ENCODE data around the gene BCL2L13. TPM values are rescaled to one million over a fixed set of nuclear protein-coding genes. Genes with fewer than 3 reads are reported as not detected.
A peak's percentile ranks its signal among the peaks of the same experiment; 100 is the strongest.

Gene BCL2L13
- total RNA-seq = 39.9 TPM

GRCh38 chr22:17638432-17639246 is at the start of gene BCL2L13:
Gene BCL2L13, plus strand, starts transcription at chr22:17638757. Its CDS starts 16,955 bp downstream, at chr22:17655712.
- intact Hi-C loops (cut with DNase I) = no loop called here
- peak; percentile 99 for ATAC-seq
- DNase-seq (ENCODE audit: low spot score) = peak; percentile 94

GRCh38 chr22:17589810-17590375 is 48.7 kb upstream of the BCL2L13 start:
- DNase-seq (ENCODE audit: low spot score) (no peak), ATAC-seq (no peak)
- intact Hi-C loops (cut with DNase I) = no loop called here

GRCh38 chr22:17590586-17590985 is 48.0 kb upstream of the BCL2L13 start:
- DNase-seq (ENCODE audit: low spot score) = no peak
- intact Hi-C loops (cut with DNase I) = no loop called here
- ATAC-seq = no peak

- intact Hi-C loops (cut with DNase I) = no loop called here
- no peak for ATAC-seq
- no peak for DNase-seq (ENCODE audit: low spot score)
Observed at GRCh38 chr22:17592201-17592600, 46.4 kb upstream of the BCL2L13 start.

- DNase-seq (ENCODE audit: low spot score) (no peak), ATAC-seq (no peak)
- intact Hi-C loops (cut with DNase I) = no loop called here
Observed at GRCh38 chr22:17596226-17596625, 42.3 kb upstream of the BCL2L13 start.

- ATAC-seq = no peak
- no peak for DNase-seq (ENCODE audit: low spot score)
Observed at GRCh38 chr22:17597217-17597616, 41.3 kb upstream of the BCL2L13 start.

GRCh38 chr22:17598318-17598717 is 40.2 kb upstream of the BCL2L13 start:
- intact Hi-C loops (cut with DNase I) = no loop called here
- ATAC-seq (no peak), DNase-seq (ENCODE audit: low spot score) (no peak)

More at GRCh38 chr22:17597217-17597616, 41.3 kb upstream of the BCL2L13 start:
- intact Hi-C loops (cut with DNase I) = no loop called here

GRCh38 chr22:17601031-17601430 is 37.5 kb upstream of the BCL2L13 start:
- intact Hi-C loops (cut with DNase I) = no loop called here
- ATAC-seq (no peak), DNase-seq (ENCODE audit: low spot score) (no peak)

GRCh38 chr22:17603668-17604067 is 34.9 kb upstream of the BCL2L13 start:
- DNase-seq (ENCODE audit: low spot score) = no peak
- no peak for ATAC-seq
- intact Hi-C loops (cut with DNase I) = no loop called here

- no peak for ATAC-seq
- no peak for DNase-seq (ENCODE audit: low spot score)
- intact Hi-C loops (cut with DNase I) = no loop called here
Observed at GRCh38 chr22:17606496-17606895, 32.1 kb upstream of the BCL2L13 start.

- DNase-seq (ENCODE audit: low spot score) (no peak), ATAC-seq (no peak)
- intact Hi-C loops (cut with DNase I) = no loop called here
Observed at GRCh38 chr22:17607891-17608521, 30.6 kb upstream of the BCL2L13 start.

- ATAC-seq (no peak), DNase-seq (ENCODE audit: low spot score) (no peak)
- intact Hi-C loops (cut with DNase I) = no loop called here
Observed at GRCh38 chr22:17612057-17612456, 26.5 kb upstream of the BCL2L13 start.

GRCh38 chr22:17613280-17613679 is 25.3 kb upstream of the BCL2L13 start:
- intact Hi-C loops (cut with DNase I) = no loop called here
- ATAC-seq = no peak
- no peak for DNase-seq (ENCODE audit: low spot score)

- intact Hi-C loops (cut with DNase I) = no loop called here
- DNase-seq (ENCODE audit: low spot score) = no peak
- ATAC-seq = no peak
Observed at GRCh38 chr22:17627961-17628405, 10.6 kb upstream of the BCL2L13 start.

GRCh38 chr22:17628406-17629172 is 10.0 kb upstream of the BCL2L13 start, which contains the start of gene ATP6V1E1:
Gene ATP6V1E1, minus strand, starts transcription at chr22:17628749. Its CDS starts 114 bp downstream, at chr22:17628635.
- intact Hi-C loops (cut with DNase I) = no loop called here
- DNase-seq (ENCODE audit: low spot score) (peak; percentile 98), ATAC-seq (peak; percentile 100)

- DNase-seq (ENCODE audit: low spot score) (no peak), ATAC-seq (peak; percentile 4)
- intact Hi-C loops (cut with DNase I) = no loop called here
Observed at GRCh38 chr22:17629173-17629489, 9.4 kb upstream of the BCL2L13 start.

GRCh38 chr22:17629641-17630040 is 8.9 kb upstream of the BCL2L13 start:
- intact Hi-C loops (cut with DNase I) = no loop called here
- ATAC-seq (no peak), DNase-seq (ENCODE audit: low spot score) (no peak)

GRCh38 chr22:17631076-17631565 is 7.4 kb upstream of the BCL2L13 start:
- intact Hi-C loops (cut with DNase I) = no loop called here
- ATAC-seq = no peak
- DNase-seq (ENCODE audit: low spot score) = no peak
